WTC11 (cell line): ENCODE results near the gene MAPK11.

Experiments used
- CTCF ChIP-seq: fragments of 200-600 bp; IDR thresholded peaks from 2 replicates; pipeline ENCODE4 v1.8.0; 2022; ENCODE audit warnings: antibody characterized with exemption
- E2F1 ChIP-seq: sonication (generic); formaldehyde crosslinking; IDR thresholded peaks from 2 replicates; pipeline ENCODE4 v1.8.0; 2022; ENCODE audit warnings: mild to moderate bottlenecking, missing genetic modification reagents
- NFYB ChIP-seq: sonication (generic); formaldehyde crosslinking; conservative IDR thresholded peaks from 2 replicates; pipeline ENCODE4 v1.8.0; 2022; ENCODE audit warnings: low read depth, missing genetic modification reagents
- ZBTB43 ChIP-seq: sonication (generic); formaldehyde crosslinking; IDR thresholded peaks from 2 replicates; pipeline ENCODE4 v1.8.1; 2023; ENCODE audit warnings: mild to moderate bottlenecking, missing genetic modification reagents
- TF ChIP-seq, protein P1 (sequence below): fragments of 250-450 bp; sonication (Bioruptor Pico); IDR thresholded peaks from 2 replicates; pipeline ENCODE4 v1.9.0; 2021; ENCODE audit warnings: mild to moderate bottlenecking
- TF ChIP-seq, protein P2 (sequence below): sonication (generic); formaldehyde crosslinking; IDR thresholded peaks from 2 replicates; pipeline ENCODE4 v1.8.1; 2022; ENCODE audit warnings: low read depth, missing genetic modification reagents, borderline replicate concordance
- TF ChIP-seq, protein P3 (sequence below): sonication (generic); formaldehyde crosslinking; IDR thresholded peaks from 2 replicates; pipeline ENCODE4 v1.8.1; 2022; ENCODE audit warnings: missing genetic modification reagents, borderline replicate concordance

GRCh38 chr22:50318356-50318697 is 48.1 kb upstream of the MAPK11 start:
- no peak for TF ChIP-seq CTCF
- TF ChIP-seq, protein P1, sequence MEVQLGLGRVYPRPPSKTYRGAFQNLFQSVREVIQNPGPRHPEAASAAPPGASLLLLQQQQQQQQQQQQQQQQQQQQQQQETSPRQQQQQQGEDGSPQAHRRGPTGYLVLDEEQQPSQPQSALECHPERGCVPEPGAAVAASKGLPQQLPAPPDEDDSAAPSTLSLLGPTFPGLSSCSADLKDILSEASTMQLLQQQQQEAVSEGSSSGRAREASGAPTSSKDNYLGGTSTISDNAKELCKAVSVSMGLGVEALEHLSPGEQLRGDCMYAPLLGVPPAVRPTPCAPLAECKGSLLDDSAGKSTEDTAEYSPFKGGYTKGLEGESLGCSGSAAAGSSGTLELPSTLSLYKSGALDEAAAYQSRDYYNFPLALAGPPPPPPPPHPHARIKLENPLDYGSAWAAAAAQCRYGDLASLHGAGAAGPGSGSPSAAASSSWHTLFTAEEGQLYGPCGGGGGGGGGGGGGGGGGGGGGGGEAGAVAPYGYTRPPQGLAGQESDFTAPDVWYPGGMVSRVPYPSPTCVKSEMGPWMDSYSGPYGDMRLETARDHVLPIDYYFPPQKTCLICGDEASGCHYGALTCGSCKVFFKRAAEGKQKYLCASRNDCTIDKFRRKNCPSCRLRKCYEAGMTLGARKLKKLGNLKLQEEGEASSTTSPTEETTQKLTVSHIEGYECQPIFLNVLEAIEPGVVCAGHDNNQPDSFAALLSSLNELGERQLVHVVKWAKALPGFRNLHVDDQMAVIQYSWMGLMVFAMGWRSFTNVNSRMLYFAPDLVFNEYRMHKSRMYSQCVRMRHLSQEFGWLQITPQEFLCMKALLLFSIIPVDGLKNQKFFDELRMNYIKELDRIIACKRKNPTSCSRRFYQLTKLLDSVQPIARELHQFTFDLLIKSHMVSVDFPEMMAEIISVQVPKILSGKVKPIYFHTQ (CRISPR knock-in tag), result no peak
- TF ChIP-seq ZBTB43 (CRISPR knock-in tag), result no peak
- TF ChIP-seq, protein P2, sequence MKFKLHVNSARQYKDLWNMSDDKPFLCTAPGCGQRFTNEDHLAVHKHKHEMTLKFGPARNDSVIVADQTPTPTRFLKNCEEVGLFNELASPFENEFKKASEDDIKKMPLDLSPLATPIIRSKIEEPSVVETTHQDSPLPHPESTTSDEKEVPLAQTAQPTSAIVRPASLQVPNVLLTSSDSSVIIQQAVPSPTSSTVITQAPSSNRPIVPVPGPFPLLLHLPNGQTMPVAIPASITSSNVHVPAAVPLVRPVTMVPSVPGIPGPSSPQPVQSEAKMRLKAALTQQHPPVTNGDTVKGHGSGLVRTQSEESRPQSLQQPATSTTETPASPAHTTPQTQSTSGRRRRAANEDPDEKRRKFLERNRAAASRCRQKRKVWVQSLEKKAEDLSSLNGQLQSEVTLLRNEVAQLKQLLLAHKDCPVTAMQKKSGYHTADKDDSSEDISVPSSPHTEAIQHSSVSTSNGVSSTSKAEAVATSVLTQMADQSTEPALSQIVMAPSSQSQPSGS (CRISPR knock-in tag), result no peak
- TF ChIP-seq E2F1 (CRISPR knock-in tag), result no peak
- TF ChIP-seq NFYB (CRISPR knock-in tag), result no peak
- TF ChIP-seq, protein P3, sequence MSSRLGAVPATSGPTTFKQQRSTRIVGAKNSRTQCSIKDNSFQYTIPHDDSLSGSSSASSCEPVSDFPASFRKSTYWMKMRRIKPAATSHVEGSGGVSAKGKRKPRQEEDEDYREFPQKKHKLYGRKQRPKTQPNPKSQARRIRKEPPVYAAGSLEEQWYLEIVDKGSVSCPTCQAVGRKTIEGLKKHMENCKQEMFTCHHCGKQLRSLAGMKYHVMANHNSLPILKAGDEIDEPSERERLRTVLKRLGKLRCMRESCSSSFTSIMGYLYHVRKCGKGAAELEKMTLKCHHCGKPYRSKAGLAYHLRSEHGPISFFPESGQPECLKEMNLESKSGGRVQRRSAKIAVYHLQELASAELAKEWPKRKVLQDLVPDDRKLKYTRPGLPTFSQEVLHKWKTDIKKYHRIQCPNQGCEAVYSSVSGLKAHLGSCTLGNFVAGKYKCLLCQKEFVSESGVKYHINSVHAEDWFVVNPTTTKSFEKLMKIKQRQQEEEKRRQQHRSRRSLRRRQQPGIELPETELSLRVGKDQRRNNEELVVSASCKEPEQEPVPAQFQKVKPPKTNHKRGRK, result no peak
